Nephron progenitor cell (in vitro differentiated cells): ENCODE data around the gene TCP10L.

Experiments used
- DNase-seq: peaks from one replicate; pipeline ENCODE4 v3.0.0; 2021
- H3K27ac Mint-ChIP-seq: 2 replicates; pipeline ENCODE4 v1.8.0; 2021; ENCODE audit warnings: mild to moderate bottlenecking, moderate library complexity, mixed read lengths
- H3K27me3 Mint-ChIP-seq: 2 replicates; pipeline ENCODE4 v1.8.0; 2021; ENCODE audit warnings: mild to moderate bottlenecking, low read depth, mixed read lengths; ENCODE audit not compliant: poor library complexity
- H3K36me3 Mint-ChIP-seq: 2 replicates; pipeline ENCODE4 v1.8.0; 2021; ENCODE audit warnings: low read depth, mixed read lengths
- H3K4me1 Mint-ChIP-seq: 2 replicates; pipeline ENCODE4 v1.8.0; 2021; ENCODE audit warnings: mixed read lengths
- H3K4me3 Mint-ChIP-seq: 2 replicates; pipeline ENCODE4 v1.8.0; 2021; ENCODE audit warnings: mild to moderate bottlenecking, moderate library complexity, mixed read lengths
- H3K9me3 Mint-ChIP-seq: 2 replicates; pipeline ENCODE4 v1.8.0; 2021; ENCODE audit warnings: mild to moderate bottlenecking, moderate library complexity, mixed read lengths
- CTCF ChIP-seq: fragments of 200-600 bp; sonication (generic); IDR thresholded peaks from 2 replicates; pipeline ENCODE4 v1.5.0; 2021; ENCODE audit warnings: antibody characterized with exemption

TCP10L gene

DNA sequence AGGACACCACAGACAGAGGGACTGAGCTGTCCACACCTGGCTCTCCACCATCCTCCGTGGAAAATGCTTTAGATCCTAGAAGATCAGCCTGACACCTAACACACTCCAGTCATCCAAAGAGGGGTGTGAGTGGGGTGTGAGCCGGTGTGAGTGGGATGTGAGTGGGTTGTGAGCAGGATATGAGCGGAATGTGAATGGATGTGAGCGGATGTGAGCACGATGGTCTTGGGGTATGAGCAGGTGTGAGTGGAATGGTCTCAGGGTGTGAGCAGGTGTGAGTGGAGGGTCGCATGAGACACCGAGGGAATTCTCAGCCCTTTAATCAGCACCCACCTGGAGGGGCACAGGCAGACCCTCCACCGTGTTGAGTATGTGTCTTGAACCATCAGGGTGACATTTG, 851 bp downstream of the TCP10L start:
- peaks cover 3% of the 10 kb centered on the region for H3K9me3 Mint-ChIP-seq
- H3K4me3 Mint-ChIP-seq = no peak overlapping the region
- no peaks in the 10 kb centered on the region for H3K4me1 Mint-ChIP-seq

GRCh38 chr21:32581732-32582131, 3.6 kb downstream of the TCP10L start:
- Mint-ChIP-seq H3K9me3 (peaks cover 3% of the 10 kb centered on the region), H3K36me3 (no peaks in the 10 kb centered on the region), H3K27ac (no peak overlapping the region), H3K27me3 (peaks cover 39% of the 10 kb centered on the region), H3K4me1 (no peaks in the 10 kb centered on the region), H3K4me3 (no peak overlapping the region)
- TF ChIP-seq CTCF = no peak
- DNase-seq = no peak

More for the DNA sequence above, 851 bp downstream of the TCP10L start:
- TF ChIP-seq CTCF = no peak
- Mint-ChIP-seq H3K27me3 (peaks cover 16% of the 10 kb centered on the region), H3K27ac (no peak overlapping the region), H3K36me3 (no peaks in the 10 kb centered on the region)
- DNase-seq = no peak

DNA sequence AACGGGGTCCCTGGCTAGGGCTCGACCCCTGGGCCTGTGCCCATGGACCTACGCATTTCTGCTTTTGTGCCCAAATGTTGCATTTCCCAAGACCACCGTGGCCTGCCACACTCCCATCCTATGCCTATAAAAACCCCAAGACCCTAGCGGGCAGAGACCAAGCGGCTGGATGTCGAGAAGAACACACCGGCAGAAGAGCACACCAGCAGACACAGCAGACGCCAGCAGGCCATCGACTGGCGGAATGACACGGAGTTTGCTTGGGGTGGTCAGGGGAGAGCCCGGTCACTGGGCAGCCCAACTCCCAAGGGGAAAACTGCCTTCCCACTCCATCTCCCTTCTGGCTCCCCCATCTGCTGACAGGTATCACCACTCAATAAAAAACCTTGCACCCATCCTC, 4.4 kb downstream of the TCP10L start:
- Mint-ChIP-seq H3K36me3 (no peaks in the 10 kb centered on the region), H3K9me3 (peaks cover 3% of the 10 kb centered on the region), H3K4me3 (no peak overlapping the region), H3K27me3 (peaks cover 40% of the 10 kb centered on the region), H3K4me1 (no peaks in the 10 kb centered on the region), H3K27ac (no peak overlapping the region)
- no peak for TF ChIP-seq CTCF
- DNase-seq = no peak

DNA sequence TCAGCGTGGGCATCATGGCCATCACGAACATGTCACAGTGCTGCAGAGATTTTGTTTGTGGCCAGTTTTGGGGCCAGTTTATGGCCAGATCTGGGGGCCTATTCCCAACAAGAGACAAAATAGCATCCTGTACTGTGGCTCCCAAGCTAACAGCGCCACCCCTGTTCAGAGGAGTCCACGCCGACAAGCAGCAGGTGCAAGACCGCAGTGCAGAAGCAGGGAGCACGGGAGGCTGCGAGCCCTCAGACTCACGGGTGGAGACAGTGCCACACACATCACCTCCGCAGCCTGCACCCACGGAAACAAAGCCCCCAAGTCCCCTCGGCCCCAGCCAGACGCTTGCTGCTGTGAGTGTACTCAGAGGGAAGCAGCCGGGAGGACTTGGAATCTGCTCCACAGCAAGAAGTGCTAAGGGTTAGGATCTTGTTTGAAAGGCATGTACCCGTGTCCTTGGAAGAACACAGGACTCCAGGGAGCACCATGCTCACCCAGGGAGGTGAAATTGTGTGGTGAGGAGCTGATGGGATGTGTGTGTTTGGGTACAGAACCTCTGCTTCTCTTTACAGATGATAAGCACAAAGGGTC, 7.1 kb downstream of the TCP10L start:
- DNase-seq = peak; percentile 28
- peaks cover 3% of the 10 kb centered on the region for H3K9me3 Mint-ChIP-seq
- peak; percentile 34 for TF ChIP-seq CTCF
- no peak overlapping the region for H3K4me3 Mint-ChIP-seq
- H3K36me3 Mint-ChIP-seq = no peaks in the 10 kb centered on the region
- peaks cover 55% of the 10 kb centered on the region for H3K27me3 Mint-ChIP-seq
- H3K4me1 Mint-ChIP-seq = no peaks in the 10 kb centered on the region
- H3K27ac Mint-ChIP-seq = no peak overlapping the region

DNA sequence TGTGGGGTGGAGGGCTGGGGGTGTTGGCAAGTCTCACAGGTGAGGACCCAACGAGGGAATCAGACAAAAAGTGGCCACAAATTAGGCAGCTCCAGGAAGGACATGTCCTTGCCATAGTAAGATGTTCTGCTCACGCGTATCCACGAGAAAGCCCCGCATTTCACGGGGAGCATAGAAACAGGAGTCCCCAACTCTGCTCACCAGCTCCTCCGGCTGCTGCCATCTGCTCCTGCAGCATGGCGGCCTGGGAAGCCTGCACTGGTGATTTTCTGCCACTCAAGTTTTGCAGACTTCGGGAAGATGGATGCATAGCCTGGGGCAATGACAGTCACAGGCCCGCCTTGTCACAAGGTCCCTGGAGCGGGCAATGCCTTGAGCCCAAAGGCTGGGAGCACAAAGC, 9.3 kb downstream of the TCP10L start:
- TF ChIP-seq CTCF = no peak
- Mint-ChIP-seq H3K27ac (no peak overlapping the region), H3K4me1 (no peaks in the 10 kb centered on the region), H3K4me3 (no peak overlapping the region), H3K27me3 (peaks cover 52% of the 10 kb centered on the region), H3K9me3 (peaks cover 3% of the 10 kb centered on the region), H3K36me3 (no peaks in the 10 kb centered on the region)
- DNase-seq = no peak
